ENCODE measurements around the gene OR52M1. TPM values are rescaled to one million over a fixed set of nuclear protein-coding genes. Genes with fewer than 3 reads are reported as not detected.

OR52M1 gene, protein sequence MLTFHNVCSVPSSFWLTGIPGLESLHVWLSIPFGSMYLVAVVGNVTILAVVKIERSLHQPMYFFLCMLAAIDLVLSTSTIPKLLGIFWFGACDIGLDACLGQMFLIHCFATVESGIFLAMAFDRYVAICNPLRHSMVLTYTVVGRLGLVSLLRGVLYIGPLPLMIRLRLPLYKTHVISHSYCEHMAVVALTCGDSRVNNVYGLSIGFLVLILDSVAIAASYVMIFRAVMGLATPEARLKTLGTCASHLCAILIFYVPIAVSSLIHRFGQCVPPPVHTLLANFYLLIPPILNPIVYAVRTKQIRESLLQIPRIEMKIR
- not detected in 3 replicates for total RNA-seq

DNA sequence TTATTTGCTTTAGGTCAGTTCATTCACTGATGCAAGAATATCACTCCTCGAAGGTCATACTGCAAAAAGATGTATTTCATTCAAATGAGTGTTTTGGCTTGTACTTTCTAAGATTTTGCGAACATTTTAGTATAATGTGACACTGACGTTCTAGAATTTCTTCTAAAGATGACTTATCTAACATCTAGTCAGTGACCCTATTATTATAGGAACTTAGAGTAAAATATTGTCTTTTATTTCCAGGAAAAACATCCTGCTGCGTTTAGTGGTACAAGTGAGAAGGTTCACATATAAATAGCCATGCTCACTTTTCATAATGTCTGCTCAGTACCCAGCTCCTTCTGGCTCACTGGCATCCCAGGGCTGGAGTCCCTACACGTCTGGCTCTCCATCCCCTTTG lies at the start of gene OR52M1:
OR52M1 (plus strand) TSS at position 301 of the 400 bp plus-strand sequence; CDS start at position 301, 0 bp downstream.
- Mint-ChIP-seq H3K4me3 (no peak within 1 kb of the TSS), H3K27me3 (ENCODE audit: low read depth) (peaks cover 3% of the 10 kb centered on the region), H3K4me1 (no peaks in the 10 kb centered on the region), H3K36me3 (no peaks in the 10 kb centered on the region), H3K27ac (no peak within 1 kb of the TSS), H3K9me3 (peaks cover 8% of the 10 kb centered on the region)
- no peak for DNase-seq (ENCODE audit: low spot score in 2 of 2, unreplicated experiment in 2 of 2)
- TF ChIP-seq, protein P1, sequence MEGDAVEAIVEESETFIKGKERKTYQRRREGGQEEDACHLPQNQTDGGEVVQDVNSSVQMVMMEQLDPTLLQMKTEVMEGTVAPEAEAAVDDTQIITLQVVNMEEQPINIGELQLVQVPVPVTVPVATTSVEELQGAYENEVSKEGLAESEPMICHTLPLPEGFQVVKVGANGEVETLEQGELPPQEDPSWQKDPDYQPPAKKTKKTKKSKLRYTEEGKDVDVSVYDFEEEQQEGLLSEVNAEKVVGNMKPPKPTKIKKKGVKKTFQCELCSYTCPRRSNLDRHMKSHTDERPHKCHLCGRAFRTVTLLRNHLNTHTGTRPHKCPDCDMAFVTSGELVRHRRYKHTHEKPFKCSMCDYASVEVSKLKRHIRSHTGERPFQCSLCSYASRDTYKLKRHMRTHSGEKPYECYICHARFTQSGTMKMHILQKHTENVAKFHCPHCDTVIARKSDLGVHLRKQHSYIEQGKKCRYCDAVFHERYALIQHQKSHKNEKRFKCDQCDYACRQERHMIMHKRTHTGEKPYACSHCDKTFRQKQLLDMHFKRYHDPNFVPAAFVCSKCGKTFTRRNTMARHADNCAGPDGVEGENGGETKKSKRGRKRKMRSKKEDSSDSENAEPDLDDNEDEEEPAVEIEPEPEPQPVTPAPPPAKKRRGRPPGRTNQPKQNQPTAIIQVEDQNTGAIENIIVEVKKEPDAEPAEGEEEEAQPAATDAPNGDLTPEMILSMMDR (IDR thresholded peaks at IDR 0.05; ENCODE audit: unreplicated experiment) = no peak

DNA sequence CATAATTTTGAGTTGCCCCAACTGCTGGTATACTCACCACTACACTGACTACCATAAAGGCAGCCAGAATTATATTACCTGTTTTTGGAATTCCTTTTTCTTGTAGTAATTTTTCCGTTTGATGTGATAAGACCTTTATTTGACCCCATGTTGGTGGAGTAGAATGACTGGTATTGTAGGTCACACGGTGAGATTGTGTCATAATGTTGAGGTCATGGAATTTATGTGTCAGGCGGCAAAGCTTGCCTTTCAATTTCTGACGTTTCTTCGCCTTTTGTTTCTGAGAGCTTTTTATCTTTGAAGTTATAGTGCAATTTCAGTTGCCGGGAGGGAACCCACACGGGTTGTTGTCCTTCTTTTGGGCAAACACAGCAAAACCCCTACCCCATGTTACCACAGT lies 49.5 kb upstream of the OR52M1 start:
- no peak overlapping the region for H3K4me3 Mint-ChIP-seq

DNA sequence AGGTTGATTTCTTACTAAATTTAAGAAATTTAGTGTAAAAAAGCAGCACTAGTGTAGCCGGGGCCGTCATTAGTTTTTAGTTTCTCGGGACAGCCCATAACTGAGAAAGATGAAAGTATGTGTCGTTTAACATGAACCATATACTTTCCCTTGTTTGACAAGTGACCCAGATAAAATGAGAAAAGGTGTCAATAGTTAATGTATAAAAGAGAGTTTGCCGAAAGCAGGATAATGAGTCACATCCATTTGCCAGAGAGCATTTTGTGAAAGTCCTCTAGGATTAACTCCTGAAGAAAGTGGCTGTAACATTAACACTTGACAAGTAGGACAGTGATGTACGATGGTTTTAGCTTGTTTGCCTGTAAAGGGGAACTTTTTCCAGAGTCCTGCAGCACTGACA lies 49.0 kb upstream of the OR52M1 start:
- no peaks in the 10 kb centered on the region for H3K36me3 Mint-ChIP-seq
- no peaks in the 10 kb centered on the region for H3K27me3 Mint-ChIP-seq (ENCODE audit: low read depth)
- H3K27ac Mint-ChIP-seq = peak overlapping the region; percentile 4
- H3K4me3 Mint-ChIP-seq = peak overlapping the region; percentile 29
- peaks cover 6% of the 10 kb centered on the region for H3K9me3 Mint-ChIP-seq
- TF ChIP-seq, protein P1 (IDR thresholded peaks at IDR 0.05; ENCODE audit: unreplicated experiment) = no peak
- no peak for DNase-seq (ENCODE audit: low spot score in 2 of 2, unreplicated experiment in 2 of 2)
- peaks cover 26% of the 10 kb centered on the region for H3K4me1 Mint-ChIP-seq

More for the DNA sequence above, 49.5 kb upstream of the OR52M1 start:
- Mint-ChIP-seq H3K4me1 (peaks cover 26% of the 10 kb centered on the region), H3K36me3 (no peaks in the 10 kb centered on the region), H3K9me3 (peaks cover 6% of the 10 kb centered on the region), H3K27me3 (ENCODE audit: low read depth) (no peaks in the 10 kb centered on the region), H3K27ac (no peak overlapping the region)
- TF ChIP-seq, protein P1 (IDR thresholded peaks at IDR 0.05; ENCODE audit: unreplicated experiment) = no peak
- no peak for DNase-seq (ENCODE audit: low spot score in 2 of 2, unreplicated experiment in 2 of 2)

DNA sequence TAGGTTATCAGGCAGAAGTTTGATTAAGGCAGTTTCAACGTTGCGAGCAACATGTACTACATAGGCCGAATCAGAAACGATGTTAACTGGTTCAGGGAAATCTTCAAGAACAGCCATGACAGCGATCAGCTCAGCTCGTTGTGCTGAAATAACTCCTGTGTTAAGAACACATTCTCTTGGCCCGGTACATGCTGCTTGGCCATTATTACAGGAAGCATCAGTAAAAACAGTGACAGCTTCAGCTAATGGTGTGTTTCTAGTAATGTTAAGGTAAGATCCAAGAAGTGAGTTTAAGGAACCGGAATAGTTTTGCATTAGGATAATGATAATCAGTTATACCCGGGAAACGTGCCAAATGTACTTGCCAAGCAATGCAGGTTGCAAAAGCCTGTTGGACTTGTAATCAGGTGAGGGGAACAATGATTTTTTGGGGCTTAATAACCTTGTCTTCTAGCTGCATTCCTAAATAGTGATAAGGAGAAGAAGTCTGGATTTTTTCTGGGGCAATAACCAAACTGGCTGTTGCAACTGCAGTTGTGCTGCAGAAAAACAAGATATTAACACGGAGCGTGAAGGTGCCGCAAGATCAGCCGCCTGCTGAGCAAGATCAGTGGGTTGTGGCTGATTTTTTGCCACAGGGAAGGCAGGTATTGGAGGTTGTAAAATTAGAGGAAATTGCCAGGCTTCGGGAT lies 48.3 kb upstream of the OR52M1 start:
- peak overlapping the region; percentile 27 for H3K27ac Mint-ChIP-seq
- H3K4me1 Mint-ChIP-seq = peaks cover 26% of the 10 kb centered on the region
- peaks cover 1% of the 10 kb centered on the region for H3K9me3 Mint-ChIP-seq
- no peak for DNase-seq (ENCODE audit: low spot score in 2 of 2, unreplicated experiment in 2 of 2)
- no peaks in the 10 kb centered on the region for H3K27me3 Mint-ChIP-seq (ENCODE audit: low read depth)
- H3K4me3 Mint-ChIP-seq = peak overlapping the region; percentile 29
- TF ChIP-seq, protein P1 (IDR thresholded peaks at IDR 0.05; ENCODE audit: unreplicated experiment) = no peak
- H3K36me3 Mint-ChIP-seq = no peaks in the 10 kb centered on the region

DNA sequence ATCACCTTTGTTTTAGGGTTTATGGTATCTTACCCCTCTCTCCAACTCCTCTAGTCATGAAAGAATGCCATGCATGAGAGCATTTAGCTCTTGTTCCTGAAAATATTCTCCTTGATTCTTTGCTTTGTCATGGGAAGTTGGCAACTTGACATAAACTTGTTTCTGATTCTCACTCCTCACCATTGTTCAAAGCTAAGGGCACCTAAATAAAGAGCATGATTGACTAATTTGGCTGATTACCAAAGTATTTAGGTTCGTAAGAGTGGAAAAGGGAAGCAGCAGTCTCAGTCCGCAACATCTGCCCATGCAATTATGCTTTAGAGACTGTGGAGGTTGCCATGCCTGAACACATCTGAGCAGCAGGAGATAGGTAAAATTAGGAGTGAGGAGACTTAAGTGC lies 36.1 kb upstream of the OR52M1 start:
- Mint-ChIP-seq H3K36me3 (no peaks in the 10 kb centered on the region), H3K27me3 (ENCODE audit: low read depth) (peaks cover 2% of the 10 kb centered on the region), H3K4me3 (no peak overlapping the region), H3K4me1 (no peaks in the 10 kb centered on the region), H3K27ac (no peak overlapping the region), H3K9me3 (peaks cover 15% of the 10 kb centered on the region)
- TF ChIP-seq, protein P1 (IDR thresholded peaks at IDR 0.05; ENCODE audit: unreplicated experiment) = no peak
- no peak for DNase-seq (ENCODE audit: low spot score in 2 of 2, unreplicated experiment in 2 of 2)

Data from mesothelial cell of epicardium (in vitro differentiated cells).